ENCODE results near the gene HRH1.

GRCh38 chr3:11245276-11245675, 91.0 kb downstream of the HRH1 start:
- TF ChIP-seq CTCF (IDR thresholded peaks at IDR 0.05): no peak
- TF ChIP-seq POLR2A (IDR thresholded peaks at IDR 0.05): no peak

Measured in heart left ventricle (tissue), 13 donors.